ENCODE measurements around the gene GPR82. TPM values are rescaled to one million over a fixed set of nuclear protein-coding genes. Genes with fewer than 3 reads are reported as not detected.

The GPR82 gene
- total RNA-seq, 1 experiment from 2014 or later, result not detected

- TF ChIP-seq REST (IDR thresholded peaks at IDR 0.05; ENCODE audit: low read depth) (no peak), ELF1 (IDR thresholded peaks at IDR 0.05; ENCODE audit: borderline replicate concordance, low read depth) (no peak), SIN3A (IDR thresholded peaks at IDR 0.05; ENCODE audit: low read depth) (no peak)
Observed at GRCh38 chrX:41684138-41684537, 39.8 kb upstream of the GPR82 start (continued).

GRCh38 chrX:41684940-41685339 is 39.0 kb upstream of the GPR82 start:
- ChIA-PET POLR2A (no interaction called here), CTCF (no interaction called here), RAD21 (ENCODE audit: low non-redundant PET in 1 of 2, low total read pairs in 2 of 2, uncharacterized antibody in 2 of 2, unreplicated experiment in 2 of 2) (no interaction called here)

More at GRCh38 chrX:41684940-41685339, 39.0 kb upstream of the GPR82 start:
- H3K4me2 ChIP-seq (ENCODE audit: low read length), result no peak overlapping the region
- no peaks in the 10 kb centered on the region for H3K4me1 ChIP-seq (ENCODE audit: control insufficient read depth in 1 of 2, insufficient read depth in 2 of 2, low read length in 2 of 2)
- intact Hi-C loops (cut with micrococcal nuclease), result no loop called here
- BruUV-seq (replicated peaks), result no TSS peak
- no peaks in the 10 kb centered on the region for H3K27me3 ChIP-seq (ENCODE audit: insufficient read depth, low read length)
- H3K9ac ChIP-seq (ENCODE audit: low read length), result no peak overlapping the region
- H3K4me3 ChIP-seq (replicated peaks in 1 of 2; ENCODE audit: low read depth in 1 of 2, low read length in 2 of 2), result no peak overlapping the region
- no peaks in the 10 kb centered on the region for H4K20me1 ChIP-seq (ENCODE audit: insufficient read depth)
- H3K79me2 ChIP-seq (ENCODE audit: insufficient read depth, low read length), result no peaks in the 10 kb centered on the region
- no peaks in the 10 kb centered on the region for H3K9me2 ChIP-seq (ENCODE audit: insufficient read depth)
- no peak for DNase-seq (ENCODE audit: low read depth, low spot score)
- H3K27ac ChIP-seq (ENCODE audit: low read depth, low read length), result no peak overlapping the region
- no peak overlapping the region for H2AFZ ChIP-seq (ENCODE audit: low read depth, low read length, poor library complexity, severe bottlenecking)
- ATAC-seq, result no peak
- no peaks in the 10 kb centered on the region for H3K36me3 ChIP-seq (ENCODE audit: control insufficient read depth in 1 of 2, insufficient read depth in 2 of 2, low read length in 2 of 2)
- TF ChIP-seq REST (IDR thresholded peaks at IDR 0.05; ENCODE audit: low read depth) (no peak), EZH2phosphoT487 (IDR thresholded peaks at IDR 0.05; ENCODE audit: borderline replicate concordance) (no peak), ZBTB33 (IDR thresholded peaks at IDR 0.05; ENCODE audit: extremely low read depth, insufficient replicate concordance, low read length) (no peak), ZFX (IDR thresholded peaks at IDR 0.05) (no peak), CTCF (IDR thresholded peaks at IDR 0.05 in 2 of 3, conservative IDR thresholded peaks at IDR 0.05 in 1 of 3; ENCODE audit: borderline replicate concordance in 1 of 3, insufficient read depth in 1 of 3, low read depth in 2 of 3, low read length in 2 of 3) (no peak), SRF (IDR thresholded peaks at IDR 0.05; ENCODE audit: low read depth) (no peak), POLR2A (IDR thresholded peaks at IDR 0.05; ENCODE audit: borderline replicate concordance, extremely low read depth, insufficient read depth, insufficient read length) (no peak)
- H3K9me3 ChIP-seq (ENCODE audit: control insufficient read depth in 1 of 2, insufficient read depth in 1 of 2, low read depth in 1 of 2, low read length in 2 of 2), result no peaks in the 10 kb centered on the region
